Keratinocyte (primary cell): ENCODE measurements around the gene DPM3. TPM values are rescaled to one million over a fixed set of nuclear protein-coding genes. Genes with fewer than 3 reads are reported as not detected.

ENCODE experiments used
- DNase-seq: peaks from one replicate; pipeline ENCODE4 v3.0.0-alpha.2; 2011; ENCODE audit warnings: low read depth, missing footprints, low spot score
- FAIRE-seq: peaks from 2 replicates; lab custom pipeline; 2011; peaks lifted over from hg19 to GRCh38; lab: Jason Lieb, UNC
- H2AFZ ChIP-seq: 2 replicates; pipeline ENCODE4 v1.6.0; 2012; ENCODE audit warnings: low read length, control low read depth, inconsistent platforms; ENCODE audit not compliant: control insufficient read depth
- H3K27ac ChIP-seq: 2 replicates; pipeline ENCODE4 v1.5.1; 2011; ENCODE audit warnings: low read length; ENCODE audit not compliant: control insufficient read depth, insufficient read depth
- H3K27me3 ChIP-seq: 3 replicates; pipeline ENCODE4 v1.6.0; 2011; ENCODE audit warnings: low read length; ENCODE audit not compliant: control insufficient read depth, insufficient read depth; ENCODE audit errors: extremely low read depth
- H3K36me3 ChIP-seq, 2 experiments: 2 replicates in 1 of 2; 3 replicates in 1 of 2; pipeline ENCODE4 v1.5.1; 2011; ENCODE audit warnings: low read length in 2 of 2, mild to moderate bottlenecking in 1 of 2; ENCODE audit not compliant: control insufficient read depth in 2 of 2, insufficient read depth in 2 of 2; ENCODE audit errors: extremely low read depth in 1 of 2
- H3K4me1 ChIP-seq: 3 replicates; pipeline ENCODE4 v1.5.1; 2011; ENCODE audit warnings: low read length; ENCODE audit not compliant: control insufficient read depth, insufficient read depth; ENCODE audit errors: extremely low read depth
- H3K4me2 ChIP-seq: 3 replicates; pipeline ENCODE4 v1.6.0; 2011; ENCODE audit warnings: low read depth, low read length; ENCODE audit not compliant: control insufficient read depth, insufficient read depth; ENCODE audit errors: extremely low read depth
- H3K4me3 ChIP-seq, 3 experiments: fragments of 200-600 bp in 1 of 3; sonication (generic) in 1 of 3; 2 replicates in 2 of 3; 3 replicates in 1 of 3; pipeline ENCODE4 v1.5.1; 2011 to 2016; ENCODE audit warnings: low read length in 3 of 3, mild to moderate bottlenecking in 3 of 3, control low read depth in 2 of 3, inconsistent platforms in 1 of 3, low read depth in 1 of 3, mixed read lengths in 1 of 3, mixed run types in 1 of 3, moderate library complexity in 1 of 3; ENCODE audit not compliant: control insufficient read depth in 2 of 3, insufficient read depth in 2 of 3; ENCODE audit errors: extremely low read depth in 1 of 3
- H3K79me2 ChIP-seq: 2 replicates; pipeline ENCODE4 v1.6.0; 2012; ENCODE audit warnings: low read length; ENCODE audit not compliant: control insufficient read depth, insufficient read depth
- H3K9ac ChIP-seq: 3 replicates; pipeline ENCODE4 v1.6.0; 2011; ENCODE audit warnings: low read length; ENCODE audit not compliant: control insufficient read depth, insufficient read depth; ENCODE audit errors: extremely low read depth
- H3K9me1 ChIP-seq: 3 replicates; pipeline ENCODE4 v1.6.0; 2011; ENCODE audit warnings: low read length; ENCODE audit not compliant: control insufficient read depth, insufficient read depth; ENCODE audit errors: extremely low read depth
- H3K9me3 ChIP-seq: 2 replicates; pipeline ENCODE4 v1.5.1; 2012; ENCODE audit warnings: low read depth, low read length; ENCODE audit not compliant: control insufficient read depth
- H4K20me1 ChIP-seq: 3 replicates; pipeline ENCODE4 v1.6.0; 2011; ENCODE audit warnings: low read length; ENCODE audit not compliant: control insufficient read depth, insufficient read depth; ENCODE audit errors: extremely low read depth
- CTCF ChIP-seq, 3 experiments: IDR thresholded peaks in 1 of 3; conservative IDR thresholded peaks in 1 of 3; optimal IDR thresholded peaks in 1 of 3; 2 replicates in 2 of 3; 3 replicates in 1 of 3; pipeline versions ENCODE3 to v1.5.1; 2011; ENCODE audit warnings: low read length in 3 of 3, mild to moderate bottlenecking in 3 of 3, moderate library complexity in 2 of 3, control low read depth in 1 of 3, inconsistent platforms in 1 of 3; ENCODE audit not compliant: insufficient read depth in 2 of 3; ENCODE audit errors: extremely low read depth in 1 of 3
- EZH2 ChIP-seq: IDR thresholded peaks from one replicate; pipeline ENCODE4 v1.6.1; 2012; ENCODE audit warnings: inconsistent platforms, mild to moderate bottlenecking, low read length, moderate library complexity
- dilution Hi-C: fragments of 300-500 bp; cut with MboI; formaldehyde crosslinking; loops from one replicate; pipeline ENCODE4 v1.7.0; 2020; ENCODE audit warnings: low sequenced_read_pairs; ENCODE audit not compliant: extremely low pct_ligation_motif_present
- polyA plus RNA-seq, 5 experiments: library from polyadenylated mRNA; depleted of rRNA in 3 of 5; stranded (reverse) in 3 of 5; stranded (forward) in 1 of 5; unstranded in 1 of 5; fragments of >200 nt; gene quantifications; 1 replicate in 1 of 5; 2 replicates in 3 of 5; 3 replicates in 1 of 5; pipeline versions ENCODE4 v1.2.1 to v1.2.3, GENCODE V29; 2011 to 2012; ENCODE audit warnings: missing spikeins in 2 of 5, low read depth in 1 of 5, low replicate concordance in 1 of 5

The DPM3 gene
- polyA plus RNA-seq, 1 donor (not counting 4 experiments of a cell fraction or from before 2014, with no cell fraction given) = 29.3 TPM

- Histone ChIP-seq H3K4me2 (no peak overlapping the region), H3K4me3 (no peak overlapping the region), H3K27ac (no peak overlapping the region), H4K20me1 (no peaks in the 10 kb centered on the region), H3K9ac (no peak overlapping the region), H3K27me3 (peaks cover 3% of the 10 kb centered on the region), H3K79me2 (no peaks in the 10 kb centered on the region), H2AFZ (no peak overlapping the region), H3K4me1 (peaks cover 9% of the 10 kb centered on the region), H3K9me1 (no peaks in the 10 kb centered on the region), H3K36me3 (no peaks in the 10 kb centered on the region), H3K9me3 (no peaks in the 10 kb centered on the region)
- FAIRE-seq (no peak), DNase-seq (no peak)
- dilution Hi-C loops = no loop called here
- no peak for TF ChIP-seq CTCF (optimal IDR thresholded peaks at IDR 0.05 in 1 of 3, IDR thresholded peaks at IDR 0.05 in 1 of 3, conservative IDR thresholded peaks at IDR 0.05 in 1 of 3; ENCODE audit: extremely low read depth in 1 of 3, insufficient read depth in 2 of 3, low read length in 3 of 3)
- no peak for TF ChIP-seq EZH2
These were observed 45.7 kb downstream of the DPM3 start for GRCh38 chr1:155094622-155094948.

- Histone ChIP-seq H3K27me3 (peaks cover 3% of the 10 kb centered on the region), H4K20me1 (no peaks in the 10 kb centered on the region), H3K9ac (no peak overlapping the region), H3K4me2 (no peak overlapping the region), H3K79me2 (no peaks in the 10 kb centered on the region), H3K9me3 (no peaks in the 10 kb centered on the region), H2AFZ (peak overlapping the region; percentile 39), H3K9me1 (no peaks in the 10 kb centered on the region), H3K4me3 (no peak overlapping the region), H3K27ac (no peak overlapping the region), H3K36me3 (no peaks in the 10 kb centered on the region), H3K4me1 (peaks cover 9% of the 10 kb centered on the region)
- FAIRE-seq = peak; percentile 65
- TF ChIP-seq CTCF (optimal IDR thresholded peaks at IDR 0.05 in 1 of 3, IDR thresholded peaks at IDR 0.05 in 1 of 3, conservative IDR thresholded peaks at IDR 0.05 in 1 of 3; ENCODE audit: extremely low read depth in 1 of 3, insufficient read depth in 2 of 3, low read length in 3 of 3) (peak; percentile 44 to 54 (median 52)), EZH2 (no peak)
- DNase-seq = no peak
- dilution Hi-C loops = no loop called here
These were observed 46.3 kb downstream of the DPM3 start for GRCh38 chr1:155093911-155094621.
